IMR-90 (cell line): ENCODE measurements around the gene NSUN6. TPM values are rescaled to one million over a fixed set of nuclear protein-coding genes. Genes with fewer than 3 reads are reported as not detected.

Experiments
- ATAC-seq: fragments of 200-7000 bp; cut with Tn5 transposase; 2 replicates; pipeline ENCODE4 v1.9.1; 2020; ENCODE audit warnings: low read depth, mild to moderate bottlenecking, moderate library complexity
- BruUV-seq: library from RNA; stranded (reverse); fragments of 400-500 nt; replicated peaks from 2 replicates; lab custom pipeline; 2021; lab: Mats Ljungman, UMichigan
- CTCF ChIA-PET: fragments of 300-600 bp; formaldehyde crosslinking; extraction: SDS; loops from one replicate; lab custom pipeline; 2021; ENCODE audit warnings: antibody characterized with exemption; lab: Yijun Ruan, JAX
- POLR2A ChIA-PET: fragments of 300-600 bp; sonication (Branson Sonifier 250); formaldehyde crosslinking; loops from one replicate; lab custom pipeline; 2022; ENCODE audit warnings: antibody characterized with exemption; ENCODE audit not compliant: unreplicated experiment; lab: Charles Lee
- DNase-seq: peaks from one replicate; pipeline ENCODE4 v3.0.0; 2013
- H2AFZ ChIP-seq: replicated peaks from 2 replicates; pipeline ENCODE3; 2013; ENCODE audit warnings: low read length, mild to moderate bottlenecking; ENCODE audit not compliant: poor library complexity
- H2AK5ac ChIP-seq: 2 replicates; pipeline ENCODE4 v1.6.1; 2013; ENCODE audit warnings: low read depth, low read length, inconsistent platforms
- H2AK9ac ChIP-seq: replicated peaks from 2 replicates; pipeline ENCODE3; 2013; ENCODE audit warnings: mild to moderate bottlenecking, low read depth, low read length, moderate library complexity; ENCODE audit not compliant: poor library complexity
- H2BK120ac ChIP-seq: 2 replicates; pipeline ENCODE4 v1.6.1; 2013; ENCODE audit warnings: low read depth, low read length, inconsistent platforms
- H2BK15ac ChIP-seq: 3 replicates; pipeline ENCODE4 v1.6.1; 2013; ENCODE audit warnings: low read depth, low read length, inconsistent platforms
- H2BK20ac ChIP-seq: 2 replicates; pipeline ENCODE4 v1.6.1; 2013; ENCODE audit warnings: low read depth, mild to moderate bottlenecking, inconsistent platforms, low read length, moderate library complexity
- H2BK5ac ChIP-seq: 2 replicates; pipeline ENCODE4 v1.6.1; 2013; ENCODE audit warnings: mild to moderate bottlenecking, low read depth, low read length, inconsistent platforms; ENCODE audit not compliant: poor library complexity, severe bottlenecking
- H3K14ac ChIP-seq: replicated peaks from 2 replicates; pipeline ENCODE4 v1.6.1; 2013; ENCODE audit warnings: low read depth, low read length, inconsistent platforms
- H3K18ac ChIP-seq: 2 replicates; pipeline ENCODE4 v1.6.1; 2013; ENCODE audit warnings: low read depth, low read length, control low read depth
- H3K23ac ChIP-seq: 2 replicates; pipeline ENCODE4 v1.6.1; 2013; ENCODE audit warnings: low read depth, low read length, inconsistent platforms
- H3K27ac ChIP-seq: 2 replicates; pipeline ENCODE4 v1.5.1; 2013; ENCODE audit warnings: mild to moderate bottlenecking, control low read depth, low read length; ENCODE audit not compliant: insufficient read depth
- H3K27me3 ChIP-seq: 2 replicates; pipeline ENCODE4 v1.6.1; 2013; ENCODE audit warnings: low read length; ENCODE audit not compliant: control insufficient read depth, insufficient read depth
- H3K36me3 ChIP-seq: 2 replicates; pipeline ENCODE4 v1.6.1; 2013; ENCODE audit warnings: low read length, mixed read lengths; ENCODE audit not compliant: control insufficient read depth, insufficient read depth
- H3K4ac ChIP-seq: 2 replicates; pipeline ENCODE4 v1.6.1; 2013; ENCODE audit warnings: low read depth, low read length, inconsistent platforms
- H3K4me1 ChIP-seq: 2 replicates; pipeline ENCODE4 v1.6.1; 2013; ENCODE audit warnings: low read length, mixed read lengths; ENCODE audit not compliant: control insufficient read depth, insufficient read depth
- H3K4me2 ChIP-seq: 2 replicates; pipeline ENCODE4 v1.6.1; 2013; ENCODE audit warnings: low read depth, mild to moderate bottlenecking, control low read depth, low read length, moderate library complexity
- H3K4me3 ChIP-seq: 2 replicates; pipeline ENCODE4 v1.5.1; 2013; ENCODE audit warnings: low read depth, mild to moderate bottlenecking, control low read depth, low read length, moderate library complexity; ENCODE audit not compliant: insufficient read depth
- H3K56ac ChIP-seq: 2 replicates; pipeline ENCODE4 v1.6.1; 2013; ENCODE audit warnings: low read length, inconsistent platforms; ENCODE audit not compliant: insufficient read depth; ENCODE audit errors: extremely low read depth
- H3K79me1 ChIP-seq, 2 experiments: 2 replicates each; pipeline ENCODE4 v1.6.1; 2013; ENCODE audit warnings: low read length in 2 of 2, inconsistent platforms in 1 of 2, low read depth in 1 of 2
- H3K9ac ChIP-seq: 2 replicates; pipeline ENCODE4 v1.6.1; 2013; ENCODE audit warnings: low read depth, low read length, control low read depth
- H3K9me1 ChIP-seq: 2 replicates; pipeline ENCODE4 v1.6.1; 2013; ENCODE audit warnings: low read length, inconsistent platforms; ENCODE audit not compliant: insufficient read depth
- H3K9me3 ChIP-seq: 2 replicates; pipeline ENCODE4 v1.6.1; 2013; ENCODE audit warnings: low read length; ENCODE audit not compliant: control insufficient read depth, insufficient read depth
- H4K20me1 ChIP-seq: 2 replicates; pipeline ENCODE4 v1.6.1; 2013; ENCODE audit warnings: low read length, inconsistent platforms; ENCODE audit not compliant: insufficient read depth
- H4K5ac ChIP-seq: 2 replicates; pipeline ENCODE4 v1.6.1; 2013; ENCODE audit warnings: mild to moderate bottlenecking, low read depth, low read length, control low read depth
- H4K8ac ChIP-seq, 2 experiments: 2 replicates each; pipeline ENCODE4 v1.6.1; 2013; ENCODE audit warnings: low read depth in 2 of 2, low read length in 2 of 2, control low read depth in 1 of 2, inconsistent platforms in 1 of 2
- H4K91ac ChIP-seq: 2 replicates; pipeline ENCODE4 v1.6.1; 2013; ENCODE audit warnings: low read depth, low read length, inconsistent platforms; ENCODE audit not compliant: insufficient read depth
- BHLHE40 ChIP-seq: fragments of 150-350 bp; IDR thresholded peaks from 2 replicates; pipeline ENCODE4 v1.6.1; 2016; ENCODE audit warnings: mild to moderate bottlenecking, low read depth, low read length
- CEBPB ChIP-seq: IDR thresholded peaks from 2 replicates; pipeline ENCODE4 v1.6.1; 2012; ENCODE audit warnings: low read depth, low read length, improper control_type of control experiment
- CTCF ChIP-seq: conservative IDR thresholded peaks from 2 replicates; pipeline ENCODE4 v1.5.1; 2012; ENCODE audit warnings: mild to moderate bottlenecking, low read depth, low read length, improper control_type of control experiment
- MAFK ChIP-seq: IDR thresholded peaks from 2 replicates; pipeline ENCODE4 v1.6.1; 2012; ENCODE audit warnings: low read depth, low read length, improper control_type of control experiment
- MAZ ChIP-seq: IDR thresholded peaks from 2 replicates; pipeline ENCODE4 v1.6.1; 2012; ENCODE audit warnings: low read depth, mild to moderate bottlenecking, low read length, improper control_type of control experiment, moderate library complexity, borderline replicate concordance
- NFE2L2 ChIP-seq: fragments of 150-350 bp; IDR thresholded peaks from 2 replicates; pipeline ENCODE4 v1.6.1; 2016; ENCODE audit warnings: low read depth, mild to moderate bottlenecking, low read length
- POLR2A ChIP-seq: IDR thresholded peaks from 2 replicates; pipeline ENCODE4 v1.6.1; 2012; ENCODE audit warnings: mild to moderate bottlenecking, low read depth, low read length
- RFX5 ChIP-seq: IDR thresholded peaks from 2 replicates; pipeline ENCODE4 v1.8.0; 2012; ENCODE audit warnings: low read depth, mild to moderate bottlenecking, low read length, moderate library complexity
- SMC3 ChIP-seq: fragments of 150-350 bp; IDR thresholded peaks from 2 replicates; pipeline ENCODE4 v1.6.1; 2016; ENCODE audit warnings: low read depth, mild to moderate bottlenecking, antibody characterized with exemption, low read length, moderate library complexity
- USF2 ChIP-seq: fragments of 150-350 bp; IDR thresholded peaks from 2 replicates; pipeline ENCODE4 v1.6.1; 2017; ENCODE audit warnings: mild to moderate bottlenecking, antibody characterized with exemption, low read length, low read depth
- WGBS, 2 experiments: methylation state at CpG; one replicate each; pipeline versions ENCODE4 v1.1.5 to v1.1.7; 2013; ENCODE audit warnings: missing lambda C conversion rate in 2 of 2; ENCODE audit not compliant: insufficient read length in 1 of 2; ENCODE audit errors: extremely low coverage in 2 of 2; 5-methylcytosine and 5-hydroxymethylcytosine counted together
- dilution Hi-C: fragments of 300-500 bp; cut with HindIII; formaldehyde crosslinking; loops from one replicate; pipeline ENCODE4 v1.14.3; 2018; ENCODE audit warnings: low sequenced_read_pairs; ENCODE audit not compliant: unreplicated experiment
- in situ Hi-C: fragments of 300-500 bp; cut with MboI; formaldehyde crosslinking; loops from 3 replicates; pipeline ENCODE4 v1.14.3; 2019; ENCODE audit warnings: low sequenced_read_pairs, inconsistent platforms, mixed read lengths
- intact Hi-C: fragments of 100-400 bp; cut with micrococcal nuclease; formaldehyde crosslinking; loops from 2 replicates; pipeline ENCODE4 v1.10.0; 2022
- polyA plus RNA-seq, 3 experiments: library from polyadenylated mRNA; depleted of rRNA; stranded (reverse); fragments of >200 nt; gene quantifications; 2 replicates each; pipeline ENCODE4 v1.2.3, GENCODE V29; 2012; ENCODE audit warnings: low replicate concordance in 1 of 3
- total RNA-seq: library from RNA; depleted of rRNA; stranded (reverse); fragments of >200 nt; gene quantifications from 2 replicates; pipeline ENCODE4 v1.2.3, GENCODE V29; 2012

Gene NSUN6
- total and polyA plus RNA-seq, 2 of the 4 experiments (the other 2 are of a cell fraction) = 4.6 to 11.5 TPM

GRCh38 chr10:18685555-18685954, 34.2 kb upstream of the NSUN6 start:
- H4K91ac ChIP-seq = no peak overlapping the region
- H3K79me1 ChIP-seq = no peaks in the 10 kb centered on the region
- no peak overlapping the region for H2AK9ac ChIP-seq
- no peak overlapping the region for H2AFZ ChIP-seq
- TF ChIP-seq CEBPB (no peak), NFE2L2 (no peak), RFX5 (no peak), USF2 (no peak), POLR2A (no peak), BHLHE40 (no peak), MAFK (no peak), MAZ (no peak), CTCF (no peak), SMC3 (no peak)
- peaks cover 5% of the 10 kb centered on the region for H3K36me3 ChIP-seq
- ATAC-seq = no peak
- no peak overlapping the region for H3K4me2 ChIP-seq
- intact Hi-C loops = no loop called here
- no peak overlapping the region for H3K14ac ChIP-seq
- no peak overlapping the region for H2BK120ac ChIP-seq
- CTCF ChIA-PET = no interaction called here
- H4K20me1 ChIP-seq = no peaks in the 10 kb centered on the region
- H3K18ac ChIP-seq = no peak overlapping the region
- H3K4me1 ChIP-seq = peaks cover 14% of the 10 kb centered on the region
- no peaks in the 10 kb centered on the region for H3K9me1 ChIP-seq
- H3K27me3 ChIP-seq = no peaks in the 10 kb centered on the region
- no peaks in the 10 kb centered on the region for H3K9me3 ChIP-seq
- no peak overlapping the region for H2BK5ac ChIP-seq
- no TSS peak for BruUV-seq
- no peak overlapping the region for H2BK20ac ChIP-seq
- H3K27ac ChIP-seq = no peak overlapping the region
- in situ Hi-C loops = loop anchor here (10.0 to 25.0 kb wide), 2 partner anchors 949 to 1102 kb away; no protein-coding TSS in a partner anchor
- H2AK5ac ChIP-seq = no peak overlapping the region
- whole genome bisulfite sequencing, 2 experiments = no CpG with 5 or more reads among the region's 7 CpGs
- H3K9ac ChIP-seq = no peak overlapping the region
- H3K4me3 ChIP-seq = no peak overlapping the region
- POLR2A ChIA-PET = no interaction called here
- H4K8ac ChIP-seq = no peak overlapping the region
- no peak overlapping the region for H3K23ac ChIP-seq
- H2BK15ac ChIP-seq = no peak overlapping the region
- no peak overlapping the region for H3K56ac ChIP-seq
- H3K4ac ChIP-seq = no peak overlapping the region
- no peak for DNase-seq
- dilution Hi-C loops = no loop called here
- H4K5ac ChIP-seq = no peak overlapping the region
